ENCODE results near the gene SHROOM3.

DNA sequence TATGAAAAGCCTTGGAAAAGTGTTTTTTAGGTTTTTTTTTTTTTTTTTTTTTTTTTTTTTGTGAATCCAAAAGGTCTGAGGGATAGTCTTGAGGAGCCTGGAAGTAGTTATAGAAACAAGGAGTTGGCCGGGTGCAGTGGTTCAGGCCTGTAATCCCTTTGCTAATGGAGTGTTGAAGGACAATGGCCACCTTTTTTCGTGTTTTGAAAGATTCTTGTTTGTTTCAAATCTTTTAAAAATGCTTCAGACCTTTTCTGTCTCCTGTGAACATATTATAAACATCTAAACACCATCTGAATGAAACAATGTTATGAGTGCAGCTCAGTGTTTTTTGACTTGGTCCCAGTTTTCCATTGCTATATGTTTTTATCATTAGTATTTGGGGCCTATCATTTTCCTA is 285.1 kb downstream of the SHROOM3 start:
- TF ChIP-seq GATA3 (IDR thresholded peaks at IDR 0.05; ENCODE audit: low read depth, low read length) = no peak
- no peak for TF ChIP-seq GATA2 (IDR thresholded peaks at IDR 0.05; ENCODE audit: low read depth, low read length)

Data from SH-SY5Y (cell line).